SK-N-SH (cell line): ENCODE data around the gene UTP3. TPM values are rescaled to one million over a fixed set of nuclear protein-coding genes. Genes with fewer than 3 reads are reported as not detected.
"Not testable (repeated sequence)": the region's sequence is repeated elsewhere in the genome, so short reads cannot be mapped to it uniquely, and the experiment has no call there.

ENCODE experiments used
- CTCF ChIA-PET: fragments of 300-600, 350-600 bp; formaldehyde crosslinking; extraction: SDS; loops from one replicate; lab custom pipeline; 2021; lab: Yijun Ruan, JAX
- POLR2A ChIA-PET: fragments of 350-600 bp; sonication (Branson Sonifier 250); formaldehyde crosslinking; extraction: SDS; loops from one replicate; lab custom pipeline; 2020; ENCODE audit warnings: antibody characterized with exemption, inconsistent platforms; lab: Yijun Ruan, JAX
- DNase-seq: peaks from one replicate; pipeline ENCODE4 v3.0.0; 2012
- H2AFZ ChIP-seq: fragments of 200-600 bp; sonication (generic); 2 replicates; pipeline ENCODE4 v1.8.1; 2016; ENCODE audit warnings: antibody characterized with exemption, mild to moderate bottlenecking, low read depth
- H3F3A ChIP-seq: fragments of 200-600 bp; sonication (generic); replicated peaks from 2 replicates; pipeline ENCODE3; 2016; ENCODE audit warnings: antibody characterized with exemption, mild to moderate bottlenecking; ENCODE audit not compliant: insufficient read depth
- H3K27ac ChIP-seq, 2 experiments: fragments of 200-500 bp in 1 of 2; fragments of 200-600 bp in 1 of 2; sonication (Bioruptor generic) in 1 of 2; sonication (generic), shearing (Covaris generic) in 1 of 2; 2 replicates each; pipeline versions ENCODE4 v1.5.1 to v1.6.1; 2014 to 2016; ENCODE audit warnings: low read depth in 2 of 2, inconsistent platforms in 1 of 2, low read length in 1 of 2, mild to moderate bottlenecking in 1 of 2, mixed read lengths in 1 of 2
- H3K27me3 ChIP-seq: fragments of 200-600 bp; sonication (generic), shearing (Covaris generic); 2 replicates; pipeline ENCODE4 v1.6.1; 2016; ENCODE audit warnings: mixed run types; ENCODE audit not compliant: insufficient read depth
- H3K36me3 ChIP-seq, 2 experiments: fragments of 200-500 bp in 1 of 2; fragments of 200-600 bp in 1 of 2; sonication (Bioruptor generic) in 1 of 2; sonication (generic) in 1 of 2; replicated peaks in 1 of 2; 2 replicates each; pipeline versions ENCODE3 to v1.5.1; 2014 to 2016; ENCODE audit warnings: low read length in 1 of 2, mild to moderate bottlenecking in 1 of 2; ENCODE audit not compliant: insufficient read depth in 2 of 2, control insufficient read depth in 1 of 2
- H3K4me1 ChIP-seq, 2 experiments: fragments of 200-500 bp in 1 of 2; fragments of 200-600 bp in 1 of 2; sonication (Bioruptor generic) in 1 of 2; sonication (generic), shearing (Covaris generic) in 1 of 2; 2 replicates each; pipeline versions ENCODE4 v1.5.1 to v1.6.1; 2014 to 2016; ENCODE audit warnings: low read depth in 1 of 2, low read length in 1 of 2, mixed run types in 1 of 2; ENCODE audit not compliant: insufficient read depth in 2 of 2, control insufficient read depth in 1 of 2
- H3K4me2 ChIP-seq: fragments of 200-600 bp; sonication (generic), shearing (Covaris generic); 2 replicates; pipeline ENCODE4 v1.6.1; 2017; ENCODE audit warnings: mixed run types
- H3K4me3 ChIP-seq, 2 experiments: fragments of 200-500 bp in 1 of 2; fragments of 200-600 bp in 1 of 2; sonication (Bioruptor generic) in 1 of 2; sonication (generic), shearing (Covaris generic) in 1 of 2; 2 replicates each; pipeline versions ENCODE4 v1.5.1 to v1.8.1; 2014 to 2016; ENCODE audit warnings: low read depth in 2 of 2, inconsistent platforms in 1 of 2, low read length in 1 of 2, mild to moderate bottlenecking in 1 of 2, mixed read lengths in 1 of 2, moderate library complexity in 1 of 2
- H3K79me2 ChIP-seq: fragments of 200-600 bp; sonication (generic); 2 replicates; pipeline ENCODE4 v1.8.1; 2017; ENCODE audit warnings: mild to moderate bottlenecking; ENCODE audit not compliant: insufficient read depth
- H3K9ac ChIP-seq: fragments of 200-600 bp; sonication (generic); 2 replicates; pipeline ENCODE4 v1.6.1; 2017; ENCODE audit warnings: mixed run types
- H3K9me2 ChIP-seq: fragments of 200-600 bp; sonication (generic); 2 replicates; pipeline ENCODE4 v1.6.1; 2017; ENCODE audit warnings: mixed run types
- H3K9me3 ChIP-seq: fragments of 200-600 bp; sonication (generic); 2 replicates; pipeline ENCODE4 v1.6.1; 2017; ENCODE audit warnings: mixed run types, mild to moderate bottlenecking, moderate library complexity
- H4K20me1 ChIP-seq: fragments of 200-600 bp; sonication (generic); 2 replicates; pipeline ENCODE4 v1.6.1; 2017; ENCODE audit warnings: mild to moderate bottlenecking, mixed run types; ENCODE audit not compliant: insufficient read depth
- EP300 ChIP-seq, 2 experiments: IDR thresholded peaks; 2 replicates each; pipeline versions ENCODE4 v1.4.0 to v1.6.1; 2012; ENCODE audit warnings: borderline replicate concordance in 1 of 2, low read depth in 1 of 2, low read length in 1 of 2
- EZH2phosphoT487 ChIP-seq: fragments of 200-600 bp; sonication (generic); IDR thresholded peaks from 2 replicates; pipeline ENCODE4 v1.6.1; 2017; ENCODE audit warnings: low read depth, mixed run types, mild to moderate bottlenecking, antibody characterized with exemption, moderate library complexity, borderline replicate concordance
- JUND ChIP-seq: IDR thresholded peaks from 2 replicates; pipeline ENCODE4 v1.4.0; 2012
- MXI1 ChIP-seq: IDR thresholded peaks from 2 replicates; pipeline ENCODE4 v1.6.1; 2012; ENCODE audit warnings: mild to moderate bottlenecking, low read depth, low read length, improper control_type of control experiment
- NRF1 ChIP-seq: IDR thresholded peaks from 2 replicates; pipeline ENCODE4 v1.6.1; 2012; ENCODE audit warnings: low read depth, mild to moderate bottlenecking, low read length
- POLR2AphosphoS5 ChIP-seq: IDR thresholded peaks from 2 replicates; pipeline ENCODE4 v1.6.1; 2012; ENCODE audit warnings: low read depth, low read length
- RAD21 ChIP-seq: IDR thresholded peaks from 2 replicates; pipeline ENCODE4 v1.6.1; 2012; ENCODE audit warnings: mild to moderate bottlenecking, low read length
- SIN3A ChIP-seq: IDR thresholded peaks from 2 replicates; pipeline ENCODE4 v1.6.1; 2012; ENCODE audit warnings: low read depth, mild to moderate bottlenecking, low read length, moderate library complexity, borderline replicate concordance
- TEAD4 ChIP-seq: IDR thresholded peaks from 2 replicates; pipeline ENCODE4 v1.4.0; 2012; ENCODE audit warnings: mild to moderate bottlenecking, borderline replicate concordance; ENCODE audit not compliant: insufficient read depth
- WGBS: methylation state at CpG from one replicate; pipeline ENCODE4 v1.1.6; 2017; ENCODE audit warnings: low lambda C conversion rate; 5-methylcytosine and 5-hydroxymethylcytosine counted together
- polyA plus RNA-seq, 3 experiments: library from polyadenylated mRNA; depleted of rRNA; stranded (reverse); fragments of >200 nt; gene quantifications; 2 replicates each; pipeline ENCODE4 v1.2.3, GENCODE V29; 2012
- TF ChIP-seq, protein P1 (sequence below): IDR thresholded peaks from 2 replicates; pipeline ENCODE4 v1.6.1; 2012; ENCODE audit warnings: mild to moderate bottlenecking, low read depth, low read length, moderate library complexity
- TF ChIP-seq, protein P2 (sequence below): IDR thresholded peaks from 2 replicates; pipeline ENCODE4 v1.4.0; 2012; ENCODE audit warnings: low read depth, borderline replicate concordance

UTP3 gene
- polyA plus RNA-seq, 1 of the 3 experiments (the other 2 are of a cell fraction), result 36.9 TPM

DNA sequence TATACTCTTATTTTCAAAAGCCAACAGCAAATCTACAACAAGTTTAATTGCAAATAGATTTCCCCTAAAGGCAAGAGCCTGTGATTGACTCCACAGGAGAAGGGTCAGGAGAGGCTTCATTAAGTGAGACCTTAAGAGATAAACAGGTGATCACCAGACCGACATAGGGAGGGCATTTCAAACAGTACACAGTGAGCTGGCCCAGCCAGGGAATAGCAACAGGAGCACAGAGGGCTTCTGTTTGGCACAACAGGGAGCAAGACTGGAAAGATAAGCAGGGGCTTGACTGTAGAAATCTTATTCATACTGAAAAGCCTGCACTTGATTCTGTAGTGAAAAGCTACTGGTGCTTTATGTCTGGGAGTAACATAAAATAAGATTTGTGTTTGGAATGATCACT is 37.3 kb downstream of the UTP3 start:
- WGBS, result 59% methylated on average over 1 of the region's 1 CpG
- Histone ChIP-seq H3K9me3 (no peaks in the 10 kb centered on the region), H3K27me3 (no peaks in the 10 kb centered on the region), H3F3A (peaks cover 13% of the 10 kb centered on the region), H3K27ac (no peak overlapping the region), H2AFZ (no peak overlapping the region), H3K4me1 (peaks cover 0 to 14% of the 10 kb centered on the region in 2 experiments; a peak in 2 of 4 replicates), H3K9ac (no peak overlapping the region), H4K20me1 (peaks cover 30% of the 10 kb centered on the region; the same call in 1 of the 2 replicates), H3K9me2 (no peaks in the 10 kb centered on the region), H3K36me3 (peaks cover 8 to 34% of the 10 kb centered on the region in 2 experiments), H3K4me2 (no peak overlapping the region), H3K4me3 (no peak overlapping the region), H3K79me2 (peaks cover 92% of the 10 kb centered on the region)
- CTCF ChIA-PET, result interaction anchor here (0.7 to 1.3 kb wide), 2 partner anchors 9 to 115 kb away, joined by 3 to 5 read pairs; no protein-coding TSS in a partner anchor
- TF ChIP-seq RAD21 (no peak), MXI1 (no peak), JUND (no peak), EZH2phosphoT487 (no peak), POLR2AphosphoS5 (no peak), TEAD4 (no peak)
- TF ChIP-seq, protein P1, sequence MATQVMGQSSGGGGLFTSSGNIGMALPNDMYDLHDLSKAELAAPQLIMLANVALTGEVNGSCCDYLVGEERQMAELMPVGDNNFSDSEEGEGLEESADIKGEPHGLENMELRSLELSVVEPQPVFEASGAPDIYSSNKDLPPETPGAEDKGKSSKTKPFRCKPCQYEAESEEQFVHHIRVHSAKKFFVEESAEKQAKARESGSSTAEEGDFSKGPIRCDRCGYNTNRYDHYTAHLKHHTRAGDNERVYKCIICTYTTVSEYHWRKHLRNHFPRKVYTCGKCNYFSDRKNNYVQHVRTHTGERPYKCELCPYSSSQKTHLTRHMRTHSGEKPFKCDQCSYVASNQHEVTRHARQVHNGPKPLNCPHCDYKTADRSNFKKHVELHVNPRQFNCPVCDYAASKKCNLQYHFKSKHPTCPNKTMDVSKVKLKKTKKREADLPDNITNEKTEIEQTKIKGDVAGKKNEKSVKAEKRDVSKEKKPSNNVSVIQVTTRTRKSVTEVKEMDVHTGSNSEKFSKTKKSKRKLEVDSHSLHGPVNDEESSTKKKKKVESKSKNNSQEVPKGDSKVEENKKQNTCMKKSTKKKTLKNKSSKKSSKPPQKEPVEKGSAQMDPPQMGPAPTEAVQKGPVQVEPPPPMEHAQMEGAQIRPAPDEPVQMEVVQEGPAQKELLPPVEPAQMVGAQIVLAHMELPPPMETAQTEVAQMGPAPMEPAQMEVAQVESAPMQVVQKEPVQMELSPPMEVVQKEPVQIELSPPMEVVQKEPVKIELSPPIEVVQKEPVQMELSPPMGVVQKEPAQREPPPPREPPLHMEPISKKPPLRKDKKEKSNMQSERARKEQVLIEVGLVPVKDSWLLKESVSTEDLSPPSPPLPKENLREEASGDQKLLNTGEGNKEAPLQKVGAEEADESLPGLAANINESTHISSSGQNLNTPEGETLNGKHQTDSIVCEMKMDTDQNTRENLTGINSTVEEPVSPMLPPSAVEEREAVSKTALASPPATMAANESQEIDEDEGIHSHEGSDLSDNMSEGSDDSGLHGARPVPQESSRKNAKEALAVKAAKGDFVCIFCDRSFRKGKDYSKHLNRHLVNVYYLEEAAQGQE, result no peak
- no peak for DNase-seq
- POLR2A ChIA-PET, result no interaction called here

DNA sequence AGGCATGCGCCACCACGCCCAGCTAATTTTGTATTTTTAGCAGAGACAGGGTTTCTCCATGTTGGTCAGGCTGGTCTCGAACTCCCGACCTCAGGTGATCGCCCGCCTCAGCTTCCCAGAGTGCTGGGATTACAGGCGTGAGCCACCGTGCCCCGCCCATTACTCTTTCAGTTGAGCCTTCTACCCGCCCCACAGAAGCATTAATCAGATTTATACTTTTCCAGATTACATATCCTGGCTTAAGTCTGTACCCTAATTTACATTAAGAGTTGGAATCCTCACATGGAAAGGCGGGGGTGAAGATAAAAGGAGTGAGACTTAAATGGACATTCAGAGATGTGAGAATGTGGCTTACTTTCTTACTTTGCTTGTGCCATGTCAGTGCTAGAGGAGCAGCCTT is 38.2 kb downstream of the UTP3 start:
- H3K9ac ChIP-seq, H2AFZ ChIP-seq, H3K9me2 ChIP-seq, H3K4me3 ChIP-seq, POLR2A ChIA-PET, H3K9me3 ChIP-seq, H3K4me2 ChIP-seq, DNase-seq, H3K27ac ChIP-seq, H3K27me3 ChIP-seq: not testable (repeated sequence)
- WGBS, result 95% methylated on average over 11 of the region's 11 CpGs
- CTCF ChIA-PET, result interaction anchor here (1.3 kb wide), 1 partner anchor 8 kb away, joined by 5 read pairs; no protein-coding TSS in a partner anchor
- peaks cover 11% of the 10 kb centered on the region for H3F3A ChIP-seq
- H3K4me1 ChIP-seq, result peaks cover 0 to 14% of the 10 kb centered on the region in 2 experiments; a peak in 2 of 4 replicates
- peaks cover 8 to 38% of the 10 kb centered on the region in 2 experiments for H3K36me3 ChIP-seq
- H3K79me2 ChIP-seq, result peaks cover 95% of the 10 kb centered on the region
- peaks cover 37% of the 10 kb centered on the region; the same call in 1 of the 2 replicates for H4K20me1 ChIP-seq

DNA sequence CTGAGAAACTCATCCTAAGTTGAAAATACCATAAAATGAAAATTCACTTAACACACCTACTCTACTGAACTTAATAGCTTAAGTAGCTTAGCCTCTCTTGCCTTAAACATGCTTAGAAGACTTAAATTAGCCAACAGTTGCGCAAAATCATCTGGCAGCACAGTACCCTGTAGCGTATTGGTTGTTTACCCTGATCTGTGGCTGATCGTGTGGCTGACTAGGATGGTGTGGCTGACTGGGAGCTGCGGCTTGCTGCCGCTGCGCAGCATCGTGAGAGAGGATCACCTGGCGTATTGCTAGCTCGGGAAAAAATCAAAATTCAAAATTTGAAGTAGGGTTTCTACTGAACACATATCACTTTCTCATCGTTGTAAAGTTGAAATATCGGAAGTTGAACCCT is 39.8 kb downstream of the UTP3 start:
- Histone ChIP-seq H3K9me2 (no peaks in the 10 kb centered on the region), H3K9ac (no peak overlapping the region), H3K27me3 (no peaks in the 10 kb centered on the region), H3K27ac (no peak overlapping the region), H3K79me2 (peaks cover 98% of the 10 kb centered on the region), H3K36me3 (peaks cover 8 to 45% of the 10 kb centered on the region in 2 experiments), H3K4me1 (peaks cover 0 to 14% of the 10 kb centered on the region in 2 experiments; a peak in 2 of 4 replicates), H3K4me2 (no peak overlapping the region), H3K4me3 (no peak overlapping the region), H3F3A (peaks cover 4% of the 10 kb centered on the region), H4K20me1 (peaks cover 47% of the 10 kb centered on the region; the same call in 1 of the 2 replicates), H3K9me3 (no peaks in the 10 kb centered on the region), H2AFZ (no peak overlapping the region)
- ChIA-PET CTCF (interaction anchor here (0.8 kb wide), 1 partner anchor 39 kb away, joined by 3 read pairs; no protein-coding TSS in a partner anchor), POLR2A (no interaction called here)
- 92% methylated on average over 11 of the region's 11 CpGs for whole genome bisulfite sequencing
- DNase-seq, result no peak
- TF ChIP-seq EZH2phosphoT487, result no peak
- TF ChIP-seq SIN3A, result no peak
- TF ChIP-seq NRF1, result no peak
- TF ChIP-seq, protein P2, sequence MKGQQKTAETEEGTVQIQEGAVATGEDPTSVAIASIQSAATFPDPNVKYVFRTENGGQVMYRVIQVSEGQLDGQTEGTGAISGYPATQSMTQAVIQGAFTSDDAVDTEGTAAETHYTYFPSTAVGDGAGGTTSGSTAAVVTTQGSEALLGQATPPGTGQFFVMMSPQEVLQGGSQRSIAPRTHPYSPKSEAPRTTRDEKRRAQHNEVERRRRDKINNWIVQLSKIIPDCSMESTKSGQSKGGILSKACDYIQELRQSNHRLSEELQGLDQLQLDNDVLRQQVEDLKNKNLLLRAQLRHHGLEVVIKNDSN, result no peak
- no peak for TF ChIP-seq RAD21
- TF ChIP-seq, protein P1, result no peak
- no peak for TF ChIP-seq EP300 (IDR thresholded peaks at IDR 0.05; ENCODE audit: borderline replicate concordance in 1 of 2, low read depth in 1 of 2, low read length in 1 of 2)
